Muscle layer of duodenum (tissue), 2 donors: ENCODE results near the gene LMBR1.
"Not testable (repeated sequence)": the region's sequence is repeated elsewhere in the genome, so short reads cannot be mapped to it uniquely, and the experiment has no call there.

ENCODE experiments used
- H3K27ac ChIP-seq: one replicate; pipeline ENCODE4 v1.7.0; 2013; ENCODE audit warnings: mild to moderate bottlenecking, low read length
- H3K27me3 ChIP-seq: one replicate; pipeline ENCODE4 v1.7.0; 2013; ENCODE audit warnings: low read depth, mild to moderate bottlenecking, control low read depth, low read length
- H3K36me3 ChIP-seq, 2 donors: one replicate each; pipeline ENCODE4 v1.7.0; 2013; ENCODE audit warnings: low read length in 2 of 2, control low read depth in 1 of 2, mild to moderate bottlenecking in 1 of 2; ENCODE audit not compliant: insufficient read depth in 2 of 2, control insufficient read depth in 1 of 2
- H3K4me1 ChIP-seq, 2 donors: one replicate each; pipeline ENCODE4 v1.7.0; 2013; ENCODE audit warnings: low read length in 2 of 2, mild to moderate bottlenecking in 2 of 2, control low read depth in 1 of 2, moderate library complexity in 1 of 2; ENCODE audit not compliant: insufficient read depth in 2 of 2, control insufficient read depth in 1 of 2
- H3K4me3 ChIP-seq, 2 donors: one replicate each; pipeline ENCODE4 v1.7.0; 2013; ENCODE audit warnings: low read length in 2 of 2, low read depth in 1 of 2, mild to moderate bottlenecking in 1 of 2
- H3K9me3 ChIP-seq, 2 donors: one replicate each; pipeline ENCODE4 v1.7.0; 2013; ENCODE audit warnings: low read length in 2 of 2, control low read depth in 1 of 2, mild to moderate bottlenecking in 1 of 2; ENCODE audit not compliant: control insufficient read depth in 1 of 2
- donor health status: healthy.

LMBR1 gene

DNA sequence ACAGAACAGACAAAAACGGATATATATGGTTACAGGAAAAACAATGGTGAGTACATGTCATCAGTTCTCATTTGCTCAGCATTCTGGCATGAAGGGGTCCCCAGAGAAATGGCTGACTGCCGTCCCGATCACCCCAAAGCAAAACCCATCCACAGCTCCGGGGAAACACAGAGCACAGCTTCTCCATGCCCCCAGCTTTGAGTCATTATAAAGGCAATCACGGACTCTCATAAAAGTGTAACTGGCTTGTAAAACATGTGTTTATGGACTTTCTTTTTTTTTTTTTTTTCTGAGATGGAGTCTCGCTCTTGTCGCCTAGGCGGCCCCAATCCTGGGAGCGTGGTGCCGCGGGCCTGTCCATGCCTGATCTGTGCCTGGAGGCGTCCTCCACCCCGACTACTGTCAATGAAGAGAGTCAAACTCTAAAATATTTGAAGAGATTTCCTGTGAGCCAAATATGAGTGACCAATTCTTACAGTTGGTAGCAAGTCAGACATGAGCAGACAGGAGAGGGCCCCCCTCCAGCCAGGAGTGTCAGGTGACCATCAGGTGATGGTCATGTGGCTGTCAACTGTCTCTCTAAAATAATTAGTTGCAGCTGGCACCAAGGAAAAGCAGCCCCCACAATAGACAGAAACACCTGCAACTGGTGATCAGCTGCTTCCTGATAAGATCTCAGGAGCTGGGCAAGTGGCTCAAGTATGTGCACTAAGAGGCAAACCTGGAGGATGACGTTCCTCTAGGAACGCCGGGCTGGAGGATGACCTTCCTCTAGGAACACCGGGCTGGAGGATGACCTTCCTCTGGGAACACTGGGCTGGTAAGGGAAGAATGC, 34.8 kb upstream of the LMBR1 start:
- H3K27ac ChIP-seq = no peak overlapping the region
- no peak overlapping the region for H3K4me3 ChIP-seq
- no peaks in the 10 kb centered on the region for H3K36me3 ChIP-seq

GRCh38 chr7:156925821-156926220, 32.8 kb upstream of the LMBR1 start:
- not testable (repeated sequence) for H3K27me3 ChIP-seq, H3K27ac ChIP-seq, H3K4me3 ChIP-seq, H3K9me3 ChIP-seq, H3K36me3 ChIP-seq, H3K4me1 ChIP-seq

More for the DNA sequence above, 34.8 kb upstream of the LMBR1 start:
- Histone ChIP-seq H3K9me3 (no peaks in the 10 kb centered on the region), H3K27me3 (no peaks in the 10 kb centered on the region), H3K4me1 (no peaks in the 10 kb centered on the region)

- H3K4me1 ChIP-seq, H3K27me3 ChIP-seq, H3K27ac ChIP-seq, H3K36me3 ChIP-seq, H3K9me3 ChIP-seq, H3K4me3 ChIP-seq: not testable (repeated sequence)
Observed at GRCh38 chr7:156922304-156922703, 29.3 kb upstream of the LMBR1 start.

DNA sequence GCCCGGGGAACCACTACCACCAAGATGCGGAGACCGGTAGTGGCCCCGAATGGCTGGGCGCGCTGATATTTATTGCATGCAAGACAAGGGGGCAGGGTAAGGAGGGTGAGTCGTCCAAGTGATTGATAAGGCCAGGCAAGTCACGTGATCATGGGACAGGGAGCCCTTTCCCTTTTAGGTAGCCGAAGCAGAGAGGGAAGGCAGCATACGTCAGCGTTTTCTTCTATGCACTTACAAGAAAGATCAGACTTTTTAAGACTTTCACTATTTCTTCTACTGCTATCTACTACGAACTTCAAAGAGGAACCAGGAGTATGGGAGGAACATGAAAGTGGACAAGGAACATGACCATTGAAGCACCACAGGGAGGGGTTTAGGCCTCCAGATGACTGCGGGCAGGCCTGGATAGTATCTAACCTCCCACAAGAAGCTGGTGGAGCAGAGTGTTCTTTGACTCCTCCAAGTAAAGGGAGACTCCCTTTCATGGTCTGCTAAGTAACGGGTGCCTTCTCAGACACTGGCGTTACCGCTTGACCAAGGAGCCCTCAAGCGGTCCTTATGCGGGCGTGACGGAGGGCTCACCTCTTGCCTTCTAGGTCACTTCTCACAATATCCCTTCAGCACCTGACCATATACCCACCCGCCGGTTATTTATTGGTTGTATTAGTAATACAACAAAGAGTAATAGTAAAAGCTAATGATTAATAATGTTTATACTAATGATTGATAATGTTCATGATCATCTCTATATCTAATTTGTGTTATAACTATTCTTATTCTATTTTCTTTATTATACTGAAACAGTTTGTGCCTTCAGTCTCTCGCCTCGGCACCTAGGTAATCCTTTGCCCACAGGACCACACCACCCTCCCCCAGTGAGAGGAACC, 27.7 kb upstream of the LMBR1 start:
- H3K4me3 ChIP-seq, H3K9me3 ChIP-seq, H3K36me3 ChIP-seq, H3K27ac ChIP-seq, H3K4me1 ChIP-seq, H3K27me3 ChIP-seq: not testable (repeated sequence)

GRCh38 chr7:156920076-156920475, 27.1 kb upstream of the LMBR1 start:
- Histone ChIP-seq H3K27ac (no peak overlapping the region), H3K36me3 (no peaks in the 10 kb centered on the region), H3K4me3 (no peak overlapping the region), H3K9me3 (no peaks in the 10 kb centered on the region), H3K4me1 (no peaks in the 10 kb centered on the region), H3K27me3 (no peaks in the 10 kb centered on the region)

DNA sequence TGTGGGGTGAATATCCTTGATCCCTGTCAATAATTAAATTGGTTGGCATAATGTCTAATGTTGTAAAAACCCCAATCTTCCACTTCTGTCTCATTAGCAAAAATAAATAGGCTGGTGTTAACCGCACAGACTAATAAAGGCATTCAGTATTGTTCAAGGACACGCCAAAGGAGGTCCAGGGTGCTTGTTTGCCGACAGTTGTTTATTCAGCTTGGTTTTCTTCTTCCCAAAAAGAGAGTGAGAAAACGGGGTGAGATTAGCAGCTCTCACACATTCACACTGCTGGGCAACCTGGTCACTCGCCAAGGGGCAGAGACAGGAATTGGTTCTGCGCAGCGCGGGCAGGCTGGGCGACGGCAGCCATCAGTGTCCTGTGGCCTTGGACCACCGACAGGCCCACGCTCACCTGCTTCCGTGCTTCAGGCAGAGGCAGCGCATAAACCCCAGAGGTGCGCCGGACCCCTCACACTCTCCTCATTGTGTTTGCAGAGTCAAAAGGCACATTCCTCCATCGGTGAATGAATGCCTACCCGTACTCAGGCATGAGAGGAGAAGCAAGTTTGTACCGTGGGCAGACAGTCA, 26.2 kb upstream of the LMBR1 start:
- no peaks in the 10 kb centered on the region for H3K9me3 ChIP-seq
- H3K36me3 ChIP-seq = no peaks in the 10 kb centered on the region
- no peaks in the 10 kb centered on the region for H3K4me1 ChIP-seq
- no peak overlapping the region for H3K4me3 ChIP-seq
- H3K27me3 ChIP-seq = no peaks in the 10 kb centered on the region
- H3K27ac ChIP-seq = no peak overlapping the region

GRCh38 chr7:156918635-156919034, 25.7 kb upstream of the LMBR1 start:
- Histone ChIP-seq H3K36me3 (no peaks in the 10 kb centered on the region), H3K27ac (no peak overlapping the region), H3K9me3 (no peaks in the 10 kb centered on the region), H3K4me3 (no peak overlapping the region), H3K27me3 (no peaks in the 10 kb centered on the region), H3K4me1 (no peaks in the 10 kb centered on the region)

DNA sequence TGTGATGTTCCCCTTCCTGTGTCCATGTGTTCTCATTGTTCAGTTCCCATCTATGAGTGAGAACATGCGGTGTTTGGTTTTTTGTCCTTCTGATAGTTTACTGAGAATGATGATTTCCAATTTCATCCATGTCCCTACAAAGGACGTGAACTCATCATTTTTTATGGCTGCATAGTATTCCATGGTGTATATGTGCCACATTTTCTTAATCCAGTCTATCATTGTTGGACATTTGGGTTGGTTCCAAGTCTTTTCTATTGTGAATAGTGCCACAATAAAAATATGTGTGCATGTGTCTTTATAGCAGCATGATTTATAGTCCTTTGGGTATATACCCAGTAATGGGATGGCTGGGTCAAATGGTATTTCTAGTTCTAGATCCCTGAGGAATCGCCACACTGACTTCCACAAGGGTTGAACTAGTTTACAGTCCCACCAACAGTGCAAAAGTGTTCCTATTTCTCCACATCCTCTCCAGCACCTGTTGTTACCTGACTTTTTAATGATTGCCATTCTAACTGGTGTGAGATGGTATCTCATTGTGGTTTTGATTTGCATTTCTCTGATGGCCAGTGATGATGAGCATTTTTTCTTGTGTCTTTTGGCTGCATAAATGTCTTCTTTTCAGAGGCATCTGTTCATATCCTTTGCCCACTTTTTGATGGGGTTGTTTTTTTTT, 16.7 kb upstream of the LMBR1 start:
- H3K27me3 ChIP-seq, H3K4me3 ChIP-seq, H3K27ac ChIP-seq, H3K36me3 ChIP-seq, H3K4me1 ChIP-seq, H3K9me3 ChIP-seq: not testable (repeated sequence)

- no peaks in the 10 kb centered on the region for H3K9me3 ChIP-seq
- no peaks in the 10 kb centered on the region for H3K27me3 ChIP-seq
- H3K36me3 ChIP-seq = no peaks in the 10 kb centered on the region
- no peak overlapping the region for H3K4me3 ChIP-seq
- H3K27ac ChIP-seq = no peak overlapping the region
- no peaks in the 10 kb centered on the region for H3K4me1 ChIP-seq
Observed at GRCh38 chr7:156907656-156908055, 14.7 kb upstream of the LMBR1 start.

GRCh38 chr7:156906200-156906649, 13.2 kb upstream of the LMBR1 start:
- no peaks in the 10 kb centered on the region for H3K9me3 ChIP-seq
- H3K4me1 ChIP-seq = no peaks in the 10 kb centered on the region
- no peaks in the 10 kb centered on the region for H3K36me3 ChIP-seq
- no peak overlapping the region for H3K27ac ChIP-seq
- H3K4me3 ChIP-seq = no peak overlapping the region
- H3K27me3 ChIP-seq = no peaks in the 10 kb centered on the region
